Measurements from ENCODE around the gene UBAC2. TPM values are rescaled to one million over a fixed set of nuclear protein-coding genes. Genes with fewer than 3 reads are reported as not detected.

Gene UBAC2
- total and polyA plus RNA-seq, 2 donors (not counting 3 experiments of a cell fraction or from before 2014, with no cell fraction given) = 45.7 to 54.4 TPM

DNA sequence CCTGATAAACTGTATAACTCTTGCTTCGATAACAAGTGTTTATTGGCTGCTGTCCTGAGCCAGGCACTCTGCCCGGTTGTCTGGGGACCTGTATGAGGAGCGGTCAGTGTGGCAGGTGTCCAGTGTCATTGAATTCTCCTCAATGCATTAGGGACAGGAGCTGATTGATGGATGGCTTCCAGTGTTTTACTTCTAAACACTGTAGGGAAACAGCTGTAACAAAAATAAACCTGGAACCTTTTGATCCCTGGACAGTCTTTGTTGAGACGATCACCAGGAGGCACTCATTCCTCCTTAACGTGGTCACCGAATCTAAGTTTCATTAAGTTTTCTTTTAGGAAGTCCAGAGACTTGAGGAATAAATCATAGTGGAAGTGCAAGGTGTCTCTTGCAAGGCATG is 17.9 kb downstream of the UBAC2 start:
- no peaks in the 10 kb centered on the region for H3K9me1 ChIP-seq (replicated peaks; ENCODE audit: control insufficient read depth, extremely low read depth, insufficient read depth, low read length)
- H4K20me1 ChIP-seq (replicated peaks; ENCODE audit: control insufficient read depth, extremely low read depth, insufficient read depth, low read length) = peaks cover 2% of the 10 kb centered on the region
- H3K36me3 ChIP-seq (ENCODE audit: control insufficient read depth in 2 of 2, extremely low read depth in 1 of 2, insufficient read depth in 2 of 2, low read length in 2 of 2) = no peaks in the 10 kb centered on the region
- BruUV-seq (replicated peaks) = no TSS peak
- no peak overlapping the region for H3K4me2 ChIP-seq (ENCODE audit: insufficient read depth, low read length)
- TF ChIP-seq JUN (IDR thresholded peaks at IDR 0.05; ENCODE audit: borderline replicate concordance, insufficient read depth, insufficient read length, low read depth) = no peak
- TF ChIP-seq FOS (IDR thresholded peaks at IDR 0.05; ENCODE audit: borderline replicate concordance, insufficient read depth, low read length) = no peak
- no peak for TF ChIP-seq MYC (IDR thresholded peaks at IDR 0.05; ENCODE audit: low read depth, low read length)
- TF ChIP-seq EZH2 (IDR thresholded peaks at IDR 0.05; ENCODE audit: borderline replicate concordance, low read depth, low read length, severe bottlenecking) = no peak
- no peak for TF ChIP-seq GATA2 (IDR thresholded peaks at IDR 0.05; ENCODE audit: insufficient read depth, insufficient read length, low read depth, low read length)
- no peak for TF ChIP-seq POLR2AphosphoS5 (IDR thresholded peaks at IDR 0.05; ENCODE audit: insufficient read depth, low read depth, low read length)
- no peak for TF ChIP-seq POLR2A (IDR thresholded peaks at IDR 0.05; ENCODE audit: low read depth, low read length)
- TF ChIP-seq, protein P1, sequence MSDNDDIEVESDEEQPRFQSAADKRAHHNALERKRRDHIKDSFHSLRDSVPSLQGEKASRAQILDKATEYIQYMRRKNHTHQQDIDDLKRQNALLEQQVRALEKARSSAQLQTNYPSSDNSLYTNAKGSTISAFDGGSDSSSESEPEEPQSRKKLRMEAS (IDR thresholded peaks at IDR 0.05; ENCODE audit: insufficient read depth, insufficient read length) = no peak
- peaks cover 4% of the 10 kb centered on the region for H3K4me1 ChIP-seq (ENCODE audit: control insufficient read depth, extremely low read depth, insufficient read depth, low read length)
- DNase-seq (ENCODE audit: low read depth, low spot score) = peak; percentile 34
- no peak overlapping the region for H3K27ac ChIP-seq (ENCODE audit: insufficient read depth, low read depth, low read length)
- H3K4me3 ChIP-seq (replicated peaks in 1 of 3; ENCODE audit: insufficient read depth in 1 of 3, low read depth in 1 of 3, low read length in 3 of 3) = no peak overlapping the region
- H3K79me2 ChIP-seq (ENCODE audit: control insufficient read depth, insufficient read depth, low read length) = peaks cover 72% of the 10 kb centered on the region
- H3K9ac ChIP-seq (replicated peaks; ENCODE audit: extremely low read depth, insufficient read depth, low read length) = no peak overlapping the region
- intact Hi-C loops (cut with micrococcal nuclease) (no loop called here), dilution Hi-C loops (cut with MboI; ENCODE audit: extremely low pct_ligation_motif_present, low sequenced_read_pairs) (no loop called here)
- ChIA-PET POLR2A (no interaction called here), CTCF (no interaction called here)
- H3K27me3 ChIP-seq (ENCODE audit: control insufficient read depth in 2 of 2, insufficient read depth in 2 of 2, low read length in 2 of 2) = no peaks in the 10 kb centered on the region
- FAIRE-seq = no peak
- H3K9me3 ChIP-seq (replicated peaks; ENCODE audit: control insufficient read depth, insufficient read depth, low read length) = no peaks in the 10 kb centered on the region
- H2AFZ ChIP-seq (ENCODE audit: low read depth, low read length) = no peak overlapping the region

DNA sequence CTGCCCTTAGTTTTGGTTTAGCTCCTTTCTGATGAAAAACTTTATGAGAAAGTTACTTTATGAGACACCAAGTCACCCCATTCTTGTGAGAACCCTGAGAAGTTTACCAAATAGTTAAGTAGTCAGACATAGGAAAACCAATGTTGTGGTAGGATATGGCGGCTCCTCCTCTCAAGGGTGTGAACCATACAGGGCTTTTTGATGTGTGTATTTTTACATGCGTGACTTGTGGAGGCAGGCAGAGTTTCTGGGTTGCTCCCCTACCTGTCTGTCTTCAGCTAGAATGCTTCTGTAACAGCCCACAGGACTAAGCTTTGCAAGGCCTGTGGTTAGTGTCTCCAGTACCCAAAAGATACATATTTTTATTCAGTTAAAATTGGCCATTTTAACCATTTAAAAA is 18.3 kb downstream of the UBAC2 start:
- Histone ChIP-seq H3K4me1 (ENCODE audit: control insufficient read depth, extremely low read depth, insufficient read depth, low read length) (peaks cover 4% of the 10 kb centered on the region), H3K4me3 (replicated peaks in 1 of 3; ENCODE audit: insufficient read depth in 1 of 3, low read depth in 1 of 3, low read length in 3 of 3) (no peak overlapping the region), H3K9me3 (replicated peaks; ENCODE audit: control insufficient read depth, insufficient read depth, low read length) (no peaks in the 10 kb centered on the region), H3K27ac (ENCODE audit: insufficient read depth, low read depth, low read length) (no peak overlapping the region), H3K4me2 (ENCODE audit: insufficient read depth, low read length) (no peak overlapping the region), H3K36me3 (ENCODE audit: control insufficient read depth in 2 of 2, extremely low read depth in 1 of 2, insufficient read depth in 2 of 2, low read length in 2 of 2) (no peaks in the 10 kb centered on the region), H3K79me2 (ENCODE audit: control insufficient read depth, insufficient read depth, low read length) (peaks cover 75% of the 10 kb centered on the region), H4K20me1 (replicated peaks; ENCODE audit: control insufficient read depth, extremely low read depth, insufficient read depth, low read length) (peaks cover 2% of the 10 kb centered on the region), H2AFZ (ENCODE audit: low read depth, low read length) (no peak overlapping the region), H3K9ac (replicated peaks; ENCODE audit: extremely low read depth, insufficient read depth, low read length) (no peak overlapping the region), H3K27me3 (ENCODE audit: control insufficient read depth in 2 of 2, insufficient read depth in 2 of 2, low read length in 2 of 2) (no peaks in the 10 kb centered on the region), H3K9me1 (replicated peaks; ENCODE audit: control insufficient read depth, extremely low read depth, insufficient read depth, low read length) (no peaks in the 10 kb centered on the region)
- POLR2A ChIA-PET = no interaction called here
- FAIRE-seq (no peak), DNase-seq (ENCODE audit: low read depth, low spot score) (no peak)
- dilution Hi-C loops (cut with MboI; ENCODE audit: extremely low pct_ligation_motif_present, low sequenced_read_pairs) = no loop called here
- BruUV-seq (replicated peaks) = no TSS peak
- TF ChIP-seq, protein P1 (IDR thresholded peaks at IDR 0.05; ENCODE audit: insufficient read depth, insufficient read length) = no peak
- CTCF ChIA-PET = no interaction called here
- intact Hi-C loops (cut with micrococcal nuclease) = no loop called here
